GM12878 (cell line): ENCODE data around the gene DIAPH2. TPM values are rescaled to one million over a fixed set of nuclear protein-coding genes. Genes with fewer than 3 reads are reported as not detected.

Experiments used
- ATAC-seq: fragments of 200-7000 bp; cut with Tn5 transposase; 3 replicates; pipeline ENCODE4 v1.9.1; 2020; ENCODE audit warnings: mild to moderate bottlenecking, moderate library complexity
- BruUV-seq: library from RNA; stranded (reverse); fragments of 400-500 nt; replicated peaks from 2 replicates; lab custom pipeline; 2021; lab: Mats Ljungman, UMichigan
- CTCF ChIA-PET: fragments of 300-600 bp; sonication (Branson Sonifier 250); formaldehyde crosslinking; extraction: SDS; loops from one replicate; lab custom pipeline; 2021; ENCODE audit warnings: inconsistent platforms; lab: Yijun Ruan, JAX
- POLR2A ChIA-PET: fragments of 350-600 bp; formaldehyde crosslinking; extraction: SDS; loops from one replicate; lab custom pipeline; 2021; ENCODE audit warnings: inconsistent platforms; lab: Charles Lee
- RAD21 ChIA-PET: fragments of 300-600 bp; sonication (Branson Sonifier 250); formaldehyde crosslinking; loops from one replicate; lab custom pipeline; 2023; ENCODE audit warnings: antibody characterized with exemption; ENCODE audit not compliant: unreplicated experiment; lab: Charles Lee
- SMC1A ChIA-PET: fragments of 300-600 bp; sonication (Branson Sonifier 250); formaldehyde crosslinking; loops from one replicate; lab custom pipeline; 2023; ENCODE audit not compliant: unreplicated experiment, uncharacterized antibody; lab: Charles Lee
- DNase-seq: peaks from one replicate; pipeline ENCODE4 v3.0.0-alpha.2; 2011; ENCODE audit warnings: low read depth, low spot score
- FAIRE-seq: peaks from 3 replicates; lab custom pipeline; 2011; peaks lifted over from hg19 to GRCh38; lab: Jason Lieb, UNC
- H2AFZ ChIP-seq: 2 replicates; pipeline ENCODE4 v1.6.0; 2011; ENCODE audit warnings: low read depth, low read length, control low read depth; ENCODE audit not compliant: control insufficient read depth
- H3K27ac ChIP-seq: 2 replicates; pipeline ENCODE4 v1.5.1; 2011; ENCODE audit warnings: control low read depth; ENCODE audit not compliant: control insufficient read depth, insufficient read depth
- H3K27me3 ChIP-seq, 2 experiments: replicated peaks in 1 of 2; 2 replicates each; pipeline versions ENCODE4 v1.6.0 to v1.6.1; 2011; ENCODE audit warnings: low read length in 1 of 2; ENCODE audit not compliant: control insufficient read depth in 2 of 2, insufficient read depth in 2 of 2
- H3K36me3 ChIP-seq, 2 experiments: 2 replicates each; pipeline ENCODE4 v1.5.1; 2011; ENCODE audit warnings: low read length in 1 of 2; ENCODE audit not compliant: control insufficient read depth in 2 of 2, insufficient read depth in 2 of 2
- H3K4me1 ChIP-seq: 2 replicates; pipeline ENCODE4 v1.6.1; 2011; ENCODE audit warnings: mild to moderate bottlenecking, low read length, moderate library complexity, mixed read lengths; ENCODE audit not compliant: control insufficient read depth, insufficient read depth
- H3K4me2 ChIP-seq: 2 replicates; pipeline ENCODE4 v1.6.0; 2011; ENCODE audit warnings: control low read depth; ENCODE audit not compliant: control insufficient read depth, insufficient read depth
- H3K4me3 ChIP-seq: fragments of 200-600 bp; sonication (generic); 2 replicates; pipeline ENCODE4 v1.5.1; 2016
- H3K79me2 ChIP-seq: 2 replicates; pipeline ENCODE4 v1.6.0; 2011; ENCODE audit warnings: low read length; ENCODE audit not compliant: control insufficient read depth, insufficient read depth
- H3K9ac ChIP-seq: 2 replicates; pipeline ENCODE4 v1.8.0; 2011; ENCODE audit warnings: low read length, control low read depth, mixed read lengths; ENCODE audit not compliant: control insufficient read depth, insufficient read depth
- H3K9me3 ChIP-seq: replicated peaks from 3 replicates; pipeline ENCODE4 v1.5.1; 2011; ENCODE audit warnings: mild to moderate bottlenecking, low read length; ENCODE audit not compliant: control insufficient read depth, insufficient read depth
- H4K20me1 ChIP-seq: 2 replicates; pipeline ENCODE4 v1.6.0; 2011; ENCODE audit not compliant: control insufficient read depth, insufficient read depth
- ASH2L ChIP-seq: fragments of 300-600, 200-600 bp; sonication (generic); IDR thresholded peaks from 2 replicates; pipeline ENCODE4 v1.6.1; 2017; ENCODE audit warnings: low read depth, mild to moderate bottlenecking, borderline replicate concordance
- ATF2 ChIP-seq: IDR thresholded peaks from 2 replicates; pipeline ENCODE4 v1.6.1; 2012; ENCODE audit warnings: low read length, inconsistent platforms
- ATF3 ChIP-seq: IDR thresholded peaks from 2 replicates; pipeline ENCODE4 v1.6.1; 2011; ENCODE audit warnings: low read depth, mild to moderate bottlenecking, low read length, moderate library complexity, borderline replicate concordance; ENCODE audit errors: extremely low read depth
- BCL11A ChIP-seq: IDR thresholded peaks from 2 replicates; pipeline ENCODE4 v1.6.1; 2011; ENCODE audit warnings: low read depth, low read length
- ESRRA ChIP-seq: IDR thresholded peaks from 2 replicates; pipeline ENCODE4 v1.6.1; 2012; ENCODE audit warnings: mild to moderate bottlenecking, low read length, improper control_type of control experiment
- GABPA ChIP-seq: IDR thresholded peaks from 2 replicates; pipeline ENCODE4 v1.6.1; 2014; ENCODE audit warnings: antibody characterized with exemption, low read depth, mild to moderate bottlenecking, inconsistent platforms
- IKZF2 ChIP-seq, 2 experiments: fragments of 450-650 bp; IDR thresholded peaks; 2 replicates each; pipeline ENCODE4 v1.6.1; 2017; ENCODE audit warnings: mild to moderate bottlenecking in 2 of 2, moderate library complexity in 2 of 2
- LARP7 ChIP-seq: fragments of 450-650 bp; IDR thresholded peaks from 2 replicates; pipeline ENCODE4 v1.6.1; 2017; ENCODE audit warnings: mild to moderate bottlenecking
- RAD21 ChIP-seq: IDR thresholded peaks from 2 replicates; pipeline ENCODE4 v1.6.1; 2011; ENCODE audit warnings: mild to moderate bottlenecking, low read depth, low read length, moderate library complexity; ENCODE audit not compliant: insufficient read depth
- STAT3 ChIP-seq: IDR thresholded peaks from 2 replicates; pipeline ENCODE4 v1.6.1; 2011; ENCODE audit warnings: low read depth, low read length, improper control_type of control experiment
- TARDBP ChIP-seq: IDR thresholded peaks from 2 replicates; pipeline ENCODE4 v1.6.1; 2016; ENCODE audit warnings: borderline replicate concordance
- USF2 ChIP-seq: IDR thresholded peaks from 2 replicates; pipeline ENCODE4 v1.6.1; 2011; ENCODE audit warnings: low read depth, low read length, improper control_type of control experiment, borderline replicate concordance
- ZNF207 ChIP-seq: fragments of 450-650 bp; IDR thresholded peaks from 2 replicates; pipeline ENCODE4 v1.6.1; 2014; ENCODE audit warnings: antibody characterized with exemption, mild to moderate bottlenecking, borderline replicate concordance
- whole genome bisulfite sequencing: methylation state at CpG from one replicate; pipeline ENCODE4 v1.1.6; 2016; ENCODE audit warnings: low lambda C conversion rate; ENCODE audit not compliant: insufficient replicate concordance, insufficient coverage; ENCODE audit errors: missing lambda C conversion rate; 5-methylcytosine and 5-hydroxymethylcytosine counted together
- in situ Hi-C: fragments of 300-500 bp; cut with MboI; formaldehyde crosslinking; loops from 9 replicates; pipeline ENCODE4 v1.14.3; 2018; ENCODE audit warnings: mixed read lengths
- intact Hi-C: fragments of 100-400 bp; cut with micrococcal nuclease; formaldehyde crosslinking; loops from one replicate; pipeline ENCODE4 v1.14.2; 2022; ENCODE audit not compliant: unreplicated experiment
- polyA plus RNA-seq, 11 experiments: library from polyadenylated mRNA; depleted of rRNA in 4 of 11; unstranded in 6 of 11; stranded (reverse) in 5 of 11; fragments of >200 nt; fragmentation: Nextera tagmentation in 4 of 11; fragmentation: Illumina TruSeq in 1 of 11; extraction: Ambion mirVana in 4 of 11; extraction: Trizol in 1 of 11; gene quantifications; 1 replicate in 1 of 11; 2 replicates in 10 of 11; pipeline versions ENCODE4 v1.2.1 to v1.2.3, GENCODE V29; 2011 to 2016; ENCODE audit warnings: inconsistent platforms in 2 of 11, missing spikeins in 2 of 11, low read depth in 1 of 11
- total RNA-seq, 4 experiments: library from RNA; depleted of rRNA in 3 of 4; stranded (reverse); fragments of >200 nt in 3 of 4; fragmentation: Illumina TruSeq in 1 of 4; extraction: Trizol in 1 of 4; gene quantifications; 2 replicates each; pipeline versions ENCODE4 v1.2.1 to v1.2.3, GENCODE V29; 2013 to 2021

The DIAPH2 gene
- total and polyA plus RNA-seq, 10 of the 15 experiments (the other 5 are each of a cell fraction or from before 2014, with no cell fraction given) = 2.2 to 16.6 (median 8.8) TPM

- no peak for TF ChIP-seq ATF3
- TF ChIP-seq ASH2L = no peak
- no peak for TF ChIP-seq ZNF207
- no peak for TF ChIP-seq ATF2
Observed at GRCh38 chrX:97366237-97366636, 681.6 kb downstream of the DIAPH2 start (continued).

- ATAC-seq = no peak
- no peak for FAIRE-seq
- H2AFZ ChIP-seq = no peak overlapping the region
- ChIA-PET POLR2A (no interaction called here), CTCF (no interaction called here), SMC1A (interaction anchor here (1.3 to 1.5 kb wide), 2 partner anchors 27 to 31 kb away, joined by 3 to 4 read pairs; no protein-coding TSS in a partner anchor), RAD21 (no interaction called here)
- no peak overlapping the region for H3K4me3 ChIP-seq
- H3K79me2 ChIP-seq = no peaks in the 10 kb centered on the region
- no peak overlapping the region for H3K27ac ChIP-seq
- TF ChIP-seq LARP7 (no peak), IKZF2 (IDR thresholded peaks at IDR 0.05) (no peak), ATF2 (no peak), USF2 (no peak), TARDBP (no peak), RAD21 (no peak), GABPA (no peak), ESRRA (no peak), STAT3 (no peak), BCL11A (no peak)
- no peaks in the 10 kb centered on the region for H3K9me3 ChIP-seq
- no TSS peak for BruUV-seq
- in situ Hi-C loops = no loop called here
- no peaks in the 10 kb centered on the region for H3K4me1 ChIP-seq
- no peak overlapping the region for H3K4me2 ChIP-seq
- DNase-seq = no peak
- 82% methylated on average over 2 of the region's 2 CpGs for WGBS
- H3K36me3 ChIP-seq = no peaks in the 10 kb centered on the region
- no peaks in the 10 kb centered on the region for H4K20me1 ChIP-seq
- no peaks in the 10 kb centered on the region for H3K27me3 ChIP-seq
- no peak overlapping the region for H3K9ac ChIP-seq
- intact Hi-C loops = no loop called here
Observed at GRCh38 chrX:97367125-97367524, 682.5 kb downstream of the DIAPH2 start.
